ENCODE measurements around the gene AJUBA.

- no peak for TF ChIP-seq CTCF (conservative IDR thresholded peaks at IDR 0.05)
- no peak for TF ChIP-seq EZH2 (IDR thresholded peaks at IDR 0.05; ENCODE audit: low read depth)
These were observed 47.2 kb downstream of the AJUBA start for GRCh38 chr14:22935156-22935555.
